Mucosa of descending colon (tissue), 3 donors: Measurements from ENCODE around the gene CPNE7. TPM values are rescaled to one million over a fixed set of nuclear protein-coding genes. Genes with fewer than 3 reads are reported as not detected.
A peak's percentile ranks its signal among the peaks of the same experiment; 100 is the strongest.

Experiments used
- ATAC-seq: fragments of 200-7000 bp; cut with Tn5 transposase; one replicate; pipeline ENCODE4 v1.9.1; 2020; ENCODE audit warnings: mild to moderate bottlenecking, moderate library complexity
- DNase-seq, 3 donors: peaks; one replicate each; pipeline ENCODE4 v3.0.0-alpha.2; 2020
- H3K36me3 ChIP-seq: fragments of 200-600 bp; one replicate; pipeline ENCODE4 v1.8.0; 2021; ENCODE audit warnings: low read depth, mild to moderate bottlenecking
- H3K4me1 ChIP-seq: fragments of 200-600 bp; one replicate; pipeline ENCODE4 v1.8.0; 2021; ENCODE audit warnings: low read depth, mild to moderate bottlenecking
- H3K4me3 ChIP-seq: fragments of 200-600 bp; one replicate; pipeline ENCODE4 v1.8.0; 2021; ENCODE audit warnings: mild to moderate bottlenecking
- H3K9me3 ChIP-seq: fragments of 200-600 bp; one replicate; pipeline ENCODE4 v1.8.0; 2021; ENCODE audit warnings: mild to moderate bottlenecking
- intact Hi-C, 2 donors: fragments of 100-400 bp; cut with DNase I in 1 of 2; cut with micrococcal nuclease in 1 of 2; formaldehyde crosslinking; loops; one replicate each; pipeline versions ENCODE4 v1.11.0 to v1.11.1; 2022; cut with DNase I, micrococcal nuclease
- total RNA-seq, 3 donors: library from RNA; stranded (reverse); fragmentation: NEBNext Ultra II Directional in 2 of 3; extraction: Animal tissue kit (Norgen Biotek cat#: 25700) in 2 of 3; gene quantifications; one replicate each; pipeline versions ENCODE4 v1.2.1 to v1.2.4, GENCODE V29; 2021 to 2023
- TF ChIP-seq, protein P1 (sequence below): fragments of 200-600 bp; IDR thresholded peaks from one replicate; pipeline ENCODE4 v1.8.0; 2022; ENCODE audit warnings: antibody characterized with exemption, mild to moderate bottlenecking
- donor health status: DM: no; HTN: no; CAD: no; lungs with moderate emphysema.
- donor health status: DM: no; HTN: no; CAD: no.
- donor health status: DM: no; HTN: yes; CAD: no.

Gene CPNE7
- total RNA-seq, 3 donors from 2014 or later = 0.72 to 2.0 (median 0.79) TPM

DNA sequence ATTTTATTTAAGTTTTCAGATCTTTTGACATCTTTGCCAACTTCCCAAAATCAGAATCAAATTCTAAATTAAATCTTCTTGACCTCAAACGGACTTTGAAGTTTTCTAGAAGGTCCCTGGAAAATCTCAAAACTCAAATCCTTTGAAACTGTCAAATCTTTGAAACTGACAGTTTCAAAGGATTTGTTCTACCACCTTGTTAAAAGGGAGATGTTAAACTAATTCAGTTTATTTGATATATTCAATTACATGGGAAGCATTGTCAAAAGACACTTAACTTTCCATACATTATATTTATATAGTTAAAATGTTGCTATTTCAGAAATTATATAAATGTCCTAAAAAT lies 34.5 kb downstream of the CPNE7 start:
- intact Hi-C loops = no loop called here
- Histone ChIP-seq H3K36me3 (no peaks in the 10 kb centered on the region), H3K4me1 (no peaks in the 10 kb centered on the region), H3K9me3 (no peaks in the 10 kb centered on the region), H3K4me3 (no peak overlapping the region)
- ATAC-seq = no peak
- DNase-seq = no peak
- TF ChIP-seq, protein P1, sequence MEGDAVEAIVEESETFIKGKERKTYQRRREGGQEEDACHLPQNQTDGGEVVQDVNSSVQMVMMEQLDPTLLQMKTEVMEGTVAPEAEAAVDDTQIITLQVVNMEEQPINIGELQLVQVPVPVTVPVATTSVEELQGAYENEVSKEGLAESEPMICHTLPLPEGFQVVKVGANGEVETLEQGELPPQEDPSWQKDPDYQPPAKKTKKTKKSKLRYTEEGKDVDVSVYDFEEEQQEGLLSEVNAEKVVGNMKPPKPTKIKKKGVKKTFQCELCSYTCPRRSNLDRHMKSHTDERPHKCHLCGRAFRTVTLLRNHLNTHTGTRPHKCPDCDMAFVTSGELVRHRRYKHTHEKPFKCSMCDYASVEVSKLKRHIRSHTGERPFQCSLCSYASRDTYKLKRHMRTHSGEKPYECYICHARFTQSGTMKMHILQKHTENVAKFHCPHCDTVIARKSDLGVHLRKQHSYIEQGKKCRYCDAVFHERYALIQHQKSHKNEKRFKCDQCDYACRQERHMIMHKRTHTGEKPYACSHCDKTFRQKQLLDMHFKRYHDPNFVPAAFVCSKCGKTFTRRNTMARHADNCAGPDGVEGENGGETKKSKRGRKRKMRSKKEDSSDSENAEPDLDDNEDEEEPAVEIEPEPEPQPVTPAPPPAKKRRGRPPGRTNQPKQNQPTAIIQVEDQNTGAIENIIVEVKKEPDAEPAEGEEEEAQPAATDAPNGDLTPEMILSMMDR = no peak

DNA sequence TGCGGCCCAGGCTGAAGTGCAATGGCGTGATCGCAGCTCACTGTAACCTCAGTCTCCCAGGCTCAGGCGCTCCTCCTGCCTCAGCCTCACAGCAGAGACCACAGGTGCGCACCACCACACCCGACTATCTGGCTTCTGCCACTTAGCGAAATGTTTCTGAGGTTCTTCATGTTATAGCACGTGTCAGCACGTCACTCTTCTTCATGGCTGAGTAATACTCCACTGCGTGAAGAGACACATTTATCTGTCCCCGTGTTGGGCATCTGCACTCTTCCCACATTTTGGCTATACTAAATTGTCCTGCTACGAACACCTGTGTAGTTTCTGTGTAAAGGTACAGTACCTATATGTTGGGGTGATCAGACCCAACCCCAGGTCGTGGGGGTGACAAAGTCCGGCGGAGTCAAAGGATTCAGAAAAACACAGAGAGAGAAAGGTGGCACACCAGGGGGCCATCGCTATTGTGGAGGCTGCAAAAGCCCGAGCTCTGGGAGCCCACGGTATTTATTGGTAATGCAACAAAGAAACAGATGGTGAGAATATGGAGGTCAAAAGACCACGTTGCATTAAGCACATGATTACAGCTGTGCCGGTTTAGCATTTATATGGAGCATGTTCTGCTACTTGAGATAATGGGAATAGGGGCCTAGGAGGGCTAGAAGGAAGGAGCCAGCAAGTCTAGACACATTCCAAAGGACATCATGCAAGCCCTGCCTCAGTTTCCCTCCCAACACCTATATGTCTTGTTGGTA lies 37.0 kb downstream of the CPNE7 start:
- no peak for ATAC-seq
- H3K4me1 ChIP-seq = no peaks in the 10 kb centered on the region

DNA sequence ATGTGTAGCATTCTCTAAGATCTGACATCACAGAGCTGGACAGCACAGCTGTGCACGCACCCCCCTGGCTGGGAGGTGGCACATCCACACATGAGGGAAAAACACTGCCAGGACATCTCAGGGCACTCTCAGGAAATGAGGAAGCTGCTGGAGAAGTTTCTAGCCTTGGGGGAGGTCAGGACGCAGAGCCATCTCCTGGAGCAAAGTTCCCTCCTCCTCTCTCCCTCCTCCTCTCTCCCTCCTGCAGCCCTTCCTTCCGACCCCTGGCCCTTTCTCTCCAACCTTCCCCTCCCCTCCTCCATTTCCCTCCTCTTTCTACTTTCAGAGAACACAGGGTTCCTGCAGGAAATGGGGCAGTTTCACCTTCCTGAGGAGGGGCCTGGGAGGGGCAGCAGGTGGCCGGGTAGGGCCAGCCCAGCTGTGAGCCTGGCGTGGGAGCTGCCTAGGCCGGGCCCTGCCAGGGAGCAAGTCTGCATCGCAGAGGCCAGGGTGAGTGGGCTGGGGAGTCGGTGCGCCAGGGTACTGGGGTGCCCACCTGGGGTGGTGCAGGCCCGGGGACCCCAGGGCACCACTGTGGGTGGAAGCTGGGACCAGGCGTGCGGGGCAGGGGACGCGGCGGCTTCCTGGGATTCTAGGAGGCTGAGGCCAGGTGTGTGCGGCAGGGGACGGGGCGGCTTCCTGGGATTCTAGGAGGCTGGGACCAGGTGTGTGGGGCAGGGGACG lies 37.8 kb downstream of the CPNE7 start, which contains the start of gene DPEP1:
TSS of gene DPEP1 (plus strand) at position 412 of the 723 bp plus-strand sequence. CDS start 16,769 bp downstream, outside the sequence.
- no peaks in the 10 kb centered on the region for H3K9me3 ChIP-seq

More for the DNA sequence above, 37.0 kb downstream of the CPNE7 start:
- H3K36me3 ChIP-seq = no peaks in the 10 kb centered on the region
- H3K4me3 ChIP-seq = no peak overlapping the region
- no peak for DNase-seq
- TF ChIP-seq, protein P1 = no peak
- intact Hi-C loops = no loop called here
- H3K9me3 ChIP-seq = no peaks in the 10 kb centered on the region

DNA sequence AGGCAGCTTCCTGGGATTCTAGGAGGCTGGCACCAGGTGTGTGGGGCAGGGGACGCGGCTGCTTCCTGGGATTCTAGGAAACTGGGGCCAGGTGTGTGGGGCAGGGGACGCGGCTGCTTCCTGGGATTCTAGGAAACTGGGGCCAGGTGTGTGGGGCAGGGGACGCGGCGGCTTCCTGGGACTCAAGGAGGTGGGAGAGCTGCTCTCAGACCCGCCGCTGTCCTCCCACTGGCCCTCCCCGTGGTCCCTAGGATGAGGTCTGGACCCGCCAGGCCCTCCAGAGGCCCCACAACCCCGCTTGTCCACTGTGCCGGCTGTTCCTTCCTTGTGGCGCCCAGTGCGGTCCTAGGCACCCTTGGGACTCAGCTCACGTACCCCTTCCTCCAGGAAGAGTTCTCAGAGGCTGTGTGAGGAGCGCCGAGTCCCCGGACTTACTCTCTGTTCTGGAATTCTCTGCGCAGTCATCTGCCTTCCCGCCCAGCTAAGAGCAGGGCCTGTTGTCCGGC lies 38.4 kb downstream of the CPNE7 start:
- no peak for DNase-seq
- ATAC-seq = no peak
- intact Hi-C loops = no loop called here
- TF ChIP-seq, protein P1 = no peak
- H3K4me3 ChIP-seq = no peak overlapping the region
- H3K4me1 ChIP-seq = no peaks in the 10 kb centered on the region
- H3K9me3 ChIP-seq = no peaks in the 10 kb centered on the region
- no peaks in the 10 kb centered on the region for H3K36me3 ChIP-seq

More for the DNA sequence above, 37.8 kb downstream of the CPNE7 start, which contains the start of gene DPEP1:
- DNase-seq (no peak), ATAC-seq (peak; percentile 54)
- H3K4me1 ChIP-seq = no peaks in the 10 kb centered on the region
- intact Hi-C loops = no loop called here
- no peak within 1 kb of the TSS for H3K4me3 ChIP-seq
- TF ChIP-seq, protein P1 = no peak
- H3K36me3 ChIP-seq = no peaks in the 10 kb centered on the region

DNA sequence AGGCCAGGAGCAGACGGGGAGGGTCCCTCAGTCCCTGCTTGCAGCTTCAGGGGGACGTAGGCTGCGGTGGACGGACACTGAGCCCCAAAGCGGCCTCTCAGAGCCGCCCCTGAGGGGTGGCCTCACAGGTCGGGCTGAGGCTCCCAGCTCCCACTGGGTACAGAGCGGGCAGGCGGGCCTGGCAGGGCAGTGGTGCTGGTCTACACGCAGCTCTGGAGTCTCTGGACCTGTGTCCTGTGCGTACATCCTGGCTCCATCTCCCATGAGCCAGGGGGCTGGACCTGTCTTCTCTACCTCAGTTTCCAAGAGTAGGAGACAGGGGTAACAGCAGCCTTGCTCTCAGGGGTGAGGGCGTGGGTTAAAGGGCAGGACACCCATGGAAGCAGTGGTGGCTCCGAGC lies 39.6 kb downstream of the CPNE7 start:
- intact Hi-C loops = no loop called here
- no peak for ATAC-seq
- no peak for DNase-seq
- no peaks in the 10 kb centered on the region for H3K36me3 ChIP-seq
- H3K9me3 ChIP-seq = no peaks in the 10 kb centered on the region
- H3K4me3 ChIP-seq = no peak overlapping the region
- TF ChIP-seq, protein P1 = no peak
- no peaks in the 10 kb centered on the region for H3K4me1 ChIP-seq
